Trophoblast cell (in vitro differentiated cells and primary cell): Measurements from ENCODE around the gene ANKRD33.

Experiments
- DNase-seq, 2 donors: peaks; one replicate each; pipeline ENCODE4 v3.0.0-alpha.2; 2016
- H2AFZ ChIP-seq: 2 replicates; pipeline ENCODE4 v1.6.1; 2013; ENCODE audit warnings: low read length, moderate library complexity, mild to moderate bottlenecking; ENCODE audit not compliant: insufficient read depth, poor library complexity
- H2AK5ac ChIP-seq: 2 replicates; pipeline ENCODE4 v1.6.1; 2013; ENCODE audit warnings: mild to moderate bottlenecking, low read length
- H2BK120ac ChIP-seq: 2 replicates; pipeline ENCODE4 v1.6.1; 2013; ENCODE audit warnings: low read length, mild to moderate bottlenecking, moderate library complexity; ENCODE audit not compliant: insufficient read depth, poor library complexity
- H2BK12ac ChIP-seq: 2 replicates; pipeline ENCODE4 v1.6.1; 2013; ENCODE audit warnings: mild to moderate bottlenecking, low read length, moderate library complexity
- H2BK5ac ChIP-seq: 2 replicates; pipeline ENCODE4 v1.6.1; 2013; ENCODE audit warnings: low read length, low read depth, moderate library complexity, mild to moderate bottlenecking; ENCODE audit not compliant: poor library complexity
- H3K14ac ChIP-seq: 2 replicates; pipeline ENCODE4 v1.6.1; 2013; ENCODE audit warnings: mild to moderate bottlenecking, low read length
- H3K18ac ChIP-seq: 2 replicates; pipeline ENCODE4 v1.6.1; 2013; ENCODE audit warnings: mild to moderate bottlenecking, low read length
- H3K23ac ChIP-seq: 2 replicates; pipeline ENCODE4 v1.6.1; 2013; ENCODE audit warnings: low read length
- H3K27ac ChIP-seq: 2 replicates; pipeline ENCODE4 v1.5.1; 2013; ENCODE audit warnings: low read depth, mild to moderate bottlenecking, inconsistent platforms, low read length, moderate library complexity
- H3K27me3 ChIP-seq: 2 replicates; pipeline ENCODE4 v1.6.1; 2013; ENCODE audit warnings: inconsistent platforms, mild to moderate bottlenecking, low read length, moderate library complexity; ENCODE audit not compliant: insufficient read depth
- H3K36me3 ChIP-seq, 2 experiments: 1 replicate in 1 of 2; 2 replicates in 1 of 2; pipeline ENCODE4 v1.6.1; 2013; ENCODE audit warnings: low read length in 2 of 2, mild to moderate bottlenecking in 2 of 2, moderate library complexity in 1 of 2; ENCODE audit not compliant: insufficient read depth in 2 of 2, control insufficient read depth in 1 of 2
- H3K4ac ChIP-seq: 2 replicates; pipeline ENCODE4 v1.6.1; 2013; ENCODE audit warnings: low read depth, mild to moderate bottlenecking, low read length, moderate library complexity
- H3K4me1 ChIP-seq, 2 experiments: 1 replicate in 1 of 2; 2 replicates in 1 of 2; pipeline ENCODE4 v1.6.1; 2013; ENCODE audit warnings: low read length in 2 of 2, mild to moderate bottlenecking in 2 of 2, moderate library complexity in 1 of 2; ENCODE audit not compliant: insufficient read depth in 2 of 2, control insufficient read depth in 1 of 2
- H3K4me2 ChIP-seq: 2 replicates; pipeline ENCODE4 v1.6.1; 2013; ENCODE audit warnings: inconsistent platforms, mild to moderate bottlenecking, low read length, moderate library complexity
- H3K4me3 ChIP-seq: 2 replicates; pipeline ENCODE4 v1.5.1; 2013; ENCODE audit warnings: mild to moderate bottlenecking, low read depth, low read length, inconsistent platforms
- H3K79me1 ChIP-seq: one replicate; pipeline ENCODE4 v1.6.1; 2013; ENCODE audit warnings: low read length
- H3K79me2 ChIP-seq: 2 replicates; pipeline ENCODE4 v1.6.1; 2013; ENCODE audit warnings: low read length, mild to moderate bottlenecking; ENCODE audit not compliant: control insufficient read depth, insufficient read depth, poor library complexity
- H3K9ac ChIP-seq: 2 replicates; pipeline ENCODE4 v1.6.1; 2013; ENCODE audit warnings: mild to moderate bottlenecking, low read length
- H3K9me3 ChIP-seq: 2 replicates; pipeline ENCODE4 v1.6.1; 2013; ENCODE audit warnings: low read depth, mild to moderate bottlenecking, control low read depth, inconsistent platforms, low read length; ENCODE audit not compliant: insufficient read depth
- H4K12ac ChIP-seq: 2 replicates; pipeline ENCODE4 v1.6.1; 2013; ENCODE audit warnings: low read depth, mild to moderate bottlenecking, low read length, moderate library complexity
- H4K8ac ChIP-seq: 2 replicates; pipeline ENCODE4 v1.6.1; 2013; ENCODE audit warnings: low read depth, mild to moderate bottlenecking, low read length, moderate library complexity
- H4K91ac ChIP-seq: one replicate; pipeline ENCODE4 v1.6.1; 2013; ENCODE audit warnings: low read depth, mild to moderate bottlenecking, low read length, moderate library complexity
- WGBS: extraction: QIAGEN DNeasy Blood & Tissue Kit; methylation state at CpG from one replicate; pipeline ENCODE4 v1.1.7; 2013; ENCODE audit warnings: missing lambda C conversion rate; ENCODE audit not compliant: insufficient read length, insufficient coverage; ENCODE audit errors: extremely low coverage; 5-methylcytosine and 5-hydroxymethylcytosine counted together

ANKRD33 gene

DNA sequence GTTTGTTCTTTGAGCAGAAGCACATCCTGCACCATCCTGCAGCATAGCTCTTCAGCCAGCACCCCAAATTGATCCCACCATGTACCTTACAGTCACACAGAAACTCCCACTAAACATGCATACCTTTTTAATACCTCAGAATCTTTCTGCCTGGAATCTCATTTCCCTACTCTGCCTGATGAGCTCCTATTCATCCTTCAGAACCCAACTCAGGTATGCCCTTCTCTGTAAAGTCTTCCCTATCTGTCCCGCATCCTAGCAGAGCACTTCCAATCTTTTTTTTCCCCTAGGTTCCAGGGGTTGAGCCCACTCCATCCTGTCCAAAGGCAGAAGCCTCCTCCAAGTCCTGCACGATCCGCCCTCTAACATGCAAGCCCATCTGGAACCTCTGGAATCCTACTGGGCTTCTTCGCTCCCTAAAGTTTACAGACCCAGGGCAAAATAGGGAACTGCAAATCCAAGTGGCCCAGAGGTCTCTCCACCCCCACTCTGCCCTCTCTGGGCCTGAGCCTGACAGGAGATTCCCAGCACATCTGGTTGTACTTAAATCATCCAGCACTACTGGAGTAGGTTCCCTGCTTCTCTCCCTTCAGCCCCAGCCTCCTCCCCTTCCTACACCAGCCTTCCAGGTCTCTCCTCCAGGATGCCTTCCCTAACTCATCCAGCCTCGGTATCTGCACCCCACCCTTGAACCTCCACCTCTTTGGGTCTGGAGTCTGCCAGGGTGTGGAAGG is 35.3 kb upstream of the ANKRD33 start:
- no peak overlapping the region for H3K14ac ChIP-seq
- H3K23ac ChIP-seq, result no peak overlapping the region
- no peak overlapping the region for H3K4me2 ChIP-seq
- H3K36me3 ChIP-seq, result no peaks in the 10 kb centered on the region
- no peak overlapping the region for H3K4ac ChIP-seq
- no peak overlapping the region for H4K91ac ChIP-seq
- H2BK120ac ChIP-seq, result no peak overlapping the region
- no peak overlapping the region for H2BK5ac ChIP-seq
- no peak overlapping the region for H2AFZ ChIP-seq
- H3K4me3 ChIP-seq, result no peak overlapping the region
- no peak overlapping the region for H3K18ac ChIP-seq
- no peak overlapping the region for H3K9ac ChIP-seq
- DNase-seq, result no peak
- H3K4me1 ChIP-seq, result peaks cover 7 to 22% of the 10 kb centered on the region in 2 experiments
- peaks cover 11% of the 10 kb centered on the region for H3K79me2 ChIP-seq
- peaks cover 24% of the 10 kb centered on the region for H3K79me1 ChIP-seq
- no peak overlapping the region for H4K8ac ChIP-seq
- H3K9me3 ChIP-seq, result no peaks in the 10 kb centered on the region
- H2BK12ac ChIP-seq, result no peak overlapping the region
- no peak overlapping the region for H4K12ac ChIP-seq
- no peak overlapping the region for H2AK5ac ChIP-seq
- H3K27me3 ChIP-seq, result no peaks in the 10 kb centered on the region
- WGBS, result no CpG with 5 or more reads among the region's 5 CpGs
- no peak overlapping the region for H3K27ac ChIP-seq

- peak overlapping the region; percentile 50 for H4K12ac ChIP-seq
- peak overlapping the region; percentile 24 for H3K4me3 ChIP-seq
- H3K4me1 ChIP-seq, result peaks cover 4 to 13% of the 10 kb centered on the region in 2 experiments
- peak overlapping the region; percentile 78 for H3K27ac ChIP-seq
- H4K91ac ChIP-seq, result peak overlapping the region; percentile 90
- no peaks in the 10 kb centered on the region for H3K27me3 ChIP-seq
- H3K23ac ChIP-seq, result no peak overlapping the region
- H2BK120ac ChIP-seq, result peak overlapping the region; percentile 67
- peaks cover 12% of the 10 kb centered on the region for H3K79me1 ChIP-seq
- no peaks in the 10 kb centered on the region for H3K36me3 ChIP-seq
- DNase-seq, result peak; percentile 73 to 80
- H3K9ac ChIP-seq, result no peak overlapping the region
- H2AK5ac ChIP-seq, result peak overlapping the region; percentile 75
- H3K9me3 ChIP-seq, result no peaks in the 10 kb centered on the region
- H4K8ac ChIP-seq, result peak overlapping the region; percentile 80
- H3K79me2 ChIP-seq, result no peaks in the 10 kb centered on the region
- H2BK12ac ChIP-seq, result peak overlapping the region; percentile 68
- peak overlapping the region; percentile 77 for H2AFZ ChIP-seq
- H3K14ac ChIP-seq, result peak overlapping the region; percentile 43
- peak overlapping the region; percentile 72 for H3K4me2 ChIP-seq
- H3K18ac ChIP-seq, result peak overlapping the region; percentile 65
- peak overlapping the region; percentile 43 for H3K4ac ChIP-seq
- whole genome bisulfite sequencing, result no CpG with 5 or more reads among the region's 21 CpGs
- H2BK5ac ChIP-seq, result peak overlapping the region; percentile 54
These were observed 32.1 kb upstream of the ANKRD33 start for GRCh38 chr12:51855586-51856428.

DNA sequence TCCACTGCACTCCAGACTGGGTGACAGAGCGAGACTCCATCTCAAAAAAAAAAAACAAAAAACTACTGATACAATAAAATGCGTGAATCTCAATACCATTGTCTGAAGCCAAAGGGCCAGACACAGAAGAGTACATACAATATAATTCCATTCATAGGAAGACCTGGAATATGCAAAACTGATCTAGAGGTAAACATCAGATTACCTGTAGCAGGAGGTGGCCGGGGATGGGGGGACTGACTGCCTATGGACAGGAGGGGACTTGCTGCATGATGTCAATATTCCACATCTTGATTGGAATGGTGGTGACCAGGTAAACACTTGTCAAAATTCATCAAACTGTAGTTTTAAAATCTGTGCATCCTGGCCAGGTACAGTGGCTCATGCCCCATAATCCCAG is 26.9 kb upstream of the ANKRD33 start:
- H2BK5ac ChIP-seq, result no peak overlapping the region
- no peaks in the 10 kb centered on the region for H3K27me3 ChIP-seq
- H3K14ac ChIP-seq, result no peak overlapping the region
- H3K4me2 ChIP-seq, result no peak overlapping the region
- H3K79me2 ChIP-seq, result no peaks in the 10 kb centered on the region
- H4K91ac ChIP-seq, result no peak overlapping the region
- no peak overlapping the region for H3K9ac ChIP-seq
- DNase-seq, result no peak
- no peak overlapping the region for H4K12ac ChIP-seq
- WGBS, result no CpG with 5 or more reads among the region's 3 CpGs
- H3K36me3 ChIP-seq, result no peaks in the 10 kb centered on the region
- H4K8ac ChIP-seq, result no peak overlapping the region
- H3K27ac ChIP-seq, result no peak overlapping the region
- peaks cover 20% of the 10 kb centered on the region for H3K79me1 ChIP-seq
- no peak overlapping the region for H3K4me3 ChIP-seq
- no peak overlapping the region for H3K4ac ChIP-seq
- H2BK120ac ChIP-seq, result no peak overlapping the region
- no peak overlapping the region for H2BK12ac ChIP-seq
- no peak overlapping the region for H2AK5ac ChIP-seq
- no peaks in the 10 kb centered on the region for H3K9me3 ChIP-seq
- no peak overlapping the region for H2AFZ ChIP-seq
- H3K23ac ChIP-seq, result no peak overlapping the region
- no peak overlapping the region for H3K18ac ChIP-seq
- H3K4me1 ChIP-seq, result peaks cover 24 to 31% of the 10 kb centered on the region in 2 experiments

DNA sequence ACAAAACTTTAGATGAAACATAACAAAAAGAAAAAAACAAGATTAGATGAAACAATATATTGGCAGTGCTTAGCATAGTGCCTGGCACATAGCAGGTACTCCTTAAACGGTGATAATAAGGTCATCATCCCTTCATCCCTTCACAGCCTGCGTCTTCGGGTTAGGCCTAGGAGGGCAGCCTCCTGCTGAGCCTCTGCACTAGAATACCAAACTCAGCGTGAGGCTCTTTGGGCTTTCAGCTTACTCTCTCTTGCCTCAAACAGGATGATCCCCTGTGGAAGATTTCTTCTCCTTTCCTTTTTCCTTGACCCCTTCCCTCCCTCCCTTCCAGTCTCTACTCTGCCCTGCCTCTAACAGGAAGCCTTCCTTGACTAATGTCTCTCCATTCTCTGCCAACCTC is 25.0 kb upstream of the ANKRD33 start:
- no peak overlapping the region for H3K23ac ChIP-seq
- H4K91ac ChIP-seq, result peak overlapping the region; percentile 9
- no peak overlapping the region for H3K4me3 ChIP-seq
- no peak overlapping the region for H4K12ac ChIP-seq
- H3K9ac ChIP-seq, result no peak overlapping the region
- H2BK5ac ChIP-seq, result no peak overlapping the region
- DNase-seq, result no peak
- no peak overlapping the region for H3K4ac ChIP-seq
- H3K4me1 ChIP-seq, result peaks cover 25 to 29% of the 10 kb centered on the region in 2 experiments
- H3K27me3 ChIP-seq, result no peaks in the 10 kb centered on the region
- WGBS, result no CpG with 5 or more reads among the region's 4 CpGs
- peak overlapping the region; percentile 2 for H2BK120ac ChIP-seq
- no peaks in the 10 kb centered on the region for H3K79me2 ChIP-seq
- no peak overlapping the region for H3K4me2 ChIP-seq
- no peak overlapping the region for H3K27ac ChIP-seq
- peaks cover 19% of the 10 kb centered on the region for H3K79me1 ChIP-seq
- H2AFZ ChIP-seq, result no peak overlapping the region
- H3K36me3 ChIP-seq, result no peaks in the 10 kb centered on the region
- peak overlapping the region; percentile 7 for H4K8ac ChIP-seq
- H3K18ac ChIP-seq, result no peak overlapping the region
- H3K9me3 ChIP-seq, result no peaks in the 10 kb centered on the region
- no peak overlapping the region for H2BK12ac ChIP-seq
- H2AK5ac ChIP-seq, result no peak overlapping the region
- no peak overlapping the region for H3K14ac ChIP-seq
